HCT116 (cell line): ENCODE data around the gene M1AP. TPM values are rescaled to one million over a fixed set of nuclear protein-coding genes. Genes with fewer than 3 reads are reported as not detected.

Source experiments
- ATAC-seq: fragments of 200-7000 bp; cut with Tn5 transposase; 2 replicates; pipeline ENCODE4 v1.9.1; 2020; ENCODE audit warnings: mild to moderate bottlenecking, moderate library complexity
- BruUV-seq: library from RNA; stranded (reverse); fragments of 400-500 nt; replicated peaks from 2 replicates; lab custom pipeline; 2021; lab: Mats Ljungman, UMichigan
- CTCF ChIA-PET: fragments of 300-600 bp; sonication (Branson Sonifier 250); formaldehyde crosslinking; loops from one replicate; lab custom pipeline; 2021; ENCODE audit warnings: antibody characterized with exemption; lab: Charles Lee
- POLR2A ChIA-PET: fragments of 300-600, 350-600 bp; sonication (Branson Sonifier 250); formaldehyde crosslinking; loops from one replicate; lab custom pipeline; 2021; ENCODE audit warnings: antibody characterized with exemption; lab: Charles Lee
- RAD21 ChIA-PET, 2 experiments: fragments of 300-600 bp; sonication (Branson Sonifier 250); formaldehyde crosslinking; loops; one replicate each; lab custom pipeline; 2023; ENCODE audit warnings: low total read pairs in 2 of 2; ENCODE audit not compliant: uncharacterized antibody in 2 of 2, unreplicated experiment in 2 of 2, low non-redundant PET in 1 of 2; lab: Charles Lee
- DNase-seq: peaks from one replicate; pipeline ENCODE4 v3.0.0-alpha.2; 2010; ENCODE audit warnings: low read depth, low spot score
- H2AFZ ChIP-seq: fragments of 200-600 bp; shearing (Covaris generic), sonication (generic); 2 replicates; pipeline ENCODE4 v1.6.1; 2017; ENCODE audit warnings: low read depth, mixed run types, mixed read lengths, antibody characterized with exemption, low read length; ENCODE audit not compliant: poor library complexity, severe bottlenecking
- H3K27ac ChIP-seq: 2 replicates; pipeline ENCODE4 v1.5.1; 2012; ENCODE audit warnings: low read depth, low read length
- H3K27me3 ChIP-seq: fragments of 200-600 bp; sonication (generic); 2 replicates; pipeline ENCODE4 v1.6.1; 2016; ENCODE audit warnings: mixed run types, low read length, mixed read lengths; ENCODE audit not compliant: insufficient read depth
- H3K36me3 ChIP-seq, 2 experiments: fragments of 200-500 bp in 1 of 2; fragments of 200-600 bp in 1 of 2; sonication (Bioruptor generic) in 1 of 2; sonication (generic) in 1 of 2; 2 replicates each; pipeline versions ENCODE4 v1.5.1 to v1.6.1; 2014 to 2016; ENCODE audit warnings: low read length in 2 of 2, inconsistent platforms in 1 of 2, mixed read lengths in 1 of 2, mixed run types in 1 of 2; ENCODE audit not compliant: insufficient read depth in 2 of 2, control insufficient read depth in 1 of 2
- H3K4me1 ChIP-seq, 2 experiments: fragments of 200-600 bp in 1 of 2; sonication (generic) in 1 of 2; 2 replicates each; pipeline versions ENCODE4 v1.5.1 to v1.6.1; 2012 to 2017; ENCODE audit warnings: low read length in 2 of 2, inconsistent platforms in 1 of 2, mild to moderate bottlenecking in 1 of 2, mixed read lengths in 1 of 2, mixed run types in 1 of 2, moderate library complexity in 1 of 2; ENCODE audit not compliant: insufficient read depth in 2 of 2, control insufficient read depth in 1 of 2
- H3K4me2 ChIP-seq: fragments of 200-600 bp; sonication (generic); 2 replicates; pipeline ENCODE4 v1.6.1; 2017; ENCODE audit warnings: mixed run types, low read length, mixed read lengths
- H3K4me3 ChIP-seq, 2 experiments: fragments of 200-600 bp in 1 of 2; sonication (generic) in 1 of 2; replicated peaks in 1 of 2; 2 replicates each; pipeline ENCODE4 v1.5.1; 2011 to 2016; ENCODE audit warnings: low read length in 2 of 2, control low read depth in 1 of 2, low read depth in 1 of 2, mild to moderate bottlenecking in 1 of 2, mixed read lengths in 1 of 2, mixed run types in 1 of 2
- H3K79me2 ChIP-seq: fragments of 200-600 bp; sonication (generic); 2 replicates; pipeline ENCODE4 v1.6.1; 2017; ENCODE audit warnings: mild to moderate bottlenecking, mixed run types, low read length, moderate library complexity, mixed read lengths; ENCODE audit not compliant: insufficient read depth
- H3K9ac ChIP-seq: fragments of 200-600 bp; sonication (generic); 2 replicates; pipeline ENCODE4 v1.6.1; 2016; ENCODE audit warnings: low read length, mixed read lengths
- H3K9me2 ChIP-seq: fragments of 200-600 bp; sonication (generic), shearing (Covaris generic); 2 replicates; pipeline ENCODE4 v1.6.1; 2017; ENCODE audit warnings: mixed run types, mild to moderate bottlenecking, moderate library complexity; ENCODE audit not compliant: insufficient read depth
- H3K9me3 ChIP-seq, 2 experiments: fragments of 200-500 bp in 1 of 2; fragments of 200-600 bp in 1 of 2; sonication (Bioruptor generic) in 1 of 2; sonication (generic) in 1 of 2; 2 replicates each; pipeline ENCODE4 v1.6.1; 2014 to 2017; ENCODE audit warnings: low read length in 2 of 2, mixed read lengths in 2 of 2, inconsistent platforms in 1 of 2, low read depth in 1 of 2, mild to moderate bottlenecking in 1 of 2, mixed run types in 1 of 2, moderate library complexity in 1 of 2; ENCODE audit not compliant: control insufficient read depth in 1 of 2, insufficient read depth in 1 of 2
- H4K20me1 ChIP-seq: fragments of 200-600 bp; sonication (generic), shearing (Covaris generic); 2 replicates; pipeline ENCODE4 v1.6.1; 2017; ENCODE audit warnings: mixed run types, mild to moderate bottlenecking, moderate library complexity; ENCODE audit not compliant: insufficient read depth
- ATF3 ChIP-seq: IDR thresholded peaks from 2 replicates; pipeline ENCODE4 v1.6.1; 2012
- CBX3 ChIP-seq: IDR thresholded peaks from 2 replicates; pipeline ENCODE4 v1.6.1; 2012; ENCODE audit warnings: low read depth
- CTCF ChIP-seq, 3 experiments: fragments of 200-600 bp in 1 of 3; sonication (generic) in 1 of 3; IDR thresholded peaks in 2 of 3; conservative IDR thresholded peaks in 1 of 3; 2 replicates each; pipeline ENCODE4 v1.5.1; 2012 to 2017; ENCODE audit warnings: low read depth in 2 of 3, low read length in 2 of 3, antibody characterized with exemption in 1 of 3, borderline replicate concordance in 1 of 3, control low read depth in 1 of 3, mild to moderate bottlenecking in 1 of 3, mixed read lengths in 1 of 3, mixed run types in 1 of 3, moderate library complexity in 1 of 3; ENCODE audit not compliant: insufficient read depth in 1 of 3
- EZH2 ChIP-seq: fragments of 200-600 bp; sonication (generic); IDR thresholded peaks from 2 replicates; pipeline ENCODE4 v1.6.1; 2017; ENCODE audit warnings: antibody characterized with exemption, mixed run types
- EZH2phosphoT487 ChIP-seq: fragments of 200-600 bp; IDR thresholded peaks from 2 replicates; pipeline ENCODE4 v1.6.1; 2018; ENCODE audit warnings: antibody characterized with exemption, borderline replicate concordance
- FOSL1 ChIP-seq: IDR thresholded peaks from 2 replicates; pipeline ENCODE4 v1.6.1; 2012; ENCODE audit warnings: low read depth
- JUND ChIP-seq: IDR thresholded peaks from 2 replicates; pipeline ENCODE4 v1.6.1; 2012
- MAX ChIP-seq: IDR thresholded peaks from 2 replicates; pipeline ENCODE4 v1.6.1; 2012
- POLR2A ChIP-seq: IDR thresholded peaks from 2 replicates; pipeline ENCODE4 v1.7.0; 2011; ENCODE audit warnings: borderline replicate concordance; ENCODE audit not compliant: insufficient read depth, insufficient read length; ENCODE audit errors: extremely low read depth
- POLR2AphosphoS5 ChIP-seq: IDR thresholded peaks from 2 replicates; pipeline ENCODE4 v1.6.1; 2011; ENCODE audit warnings: mild to moderate bottlenecking, low read depth, low read length, moderate library complexity
- RAD21 ChIP-seq: IDR thresholded peaks from 2 replicates; pipeline ENCODE4 v1.6.1; 2012; ENCODE audit warnings: low read depth, mild to moderate bottlenecking
- REST ChIP-seq: IDR thresholded peaks from 2 replicates; pipeline ENCODE4 v1.6.1; 2012; ENCODE audit warnings: low read depth
- SRF ChIP-seq: IDR thresholded peaks from 2 replicates; pipeline ENCODE4 v1.6.1; 2012; ENCODE audit warnings: low read depth
- TCF7L2 ChIP-seq: IDR thresholded peaks from 2 replicates; pipeline ENCODE4 v1.7.0; 2011; ENCODE audit warnings: borderline replicate concordance, inconsistent platforms; ENCODE audit not compliant: insufficient read depth, insufficient read length; ENCODE audit errors: extremely low read depth
- YY1 ChIP-seq: IDR thresholded peaks from 2 replicates; pipeline ENCODE4 v1.6.1; 2011; ENCODE audit warnings: low read length, low read depth, moderate library complexity, mild to moderate bottlenecking; ENCODE audit not compliant: insufficient replicate concordance; ENCODE audit errors: extremely low read depth
- ZNF274 ChIP-seq: fragments of 200-500 bp; sonication (Bioruptor generic); IDR thresholded peaks from 2 replicates; pipeline ENCODE4 v1.6.1; 2014; ENCODE audit warnings: mild to moderate bottlenecking, low read depth, low read length, inconsistent platforms
- intact Hi-C: fragments of 100-400 bp; cut with micrococcal nuclease; formaldehyde crosslinking; loops from 2 replicates; pipeline ENCODE4 v1.10.0; 2022
- total RNA-seq: library from RNA; stranded (reverse); gene quantifications from one replicate; pipeline ENCODE4 v1.2.1, GENCODE V29; 2021; ENCODE audit not compliant: unreplicated experiment

The M1AP gene
- total RNA-seq, 1 experiment from 2014 or later, result 28.2 TPM

- Histone ChIP-seq H3K9me2 (no peaks in the 10 kb centered on the region), H3K4me1 (no peaks in the 10 kb centered on the region), H3K9me3 (no peaks in the 10 kb centered on the region), H3K9ac (no peak overlapping the region), H3K4me2 (no peak overlapping the region), H3K27ac (no peak overlapping the region), H3K27me3 (no peaks in the 10 kb centered on the region), H2AFZ (no peak overlapping the region), H4K20me1 (no peaks in the 10 kb centered on the region), H3K4me3 (no peak overlapping the region), H3K36me3 (no peaks in the 10 kb centered on the region), H3K79me2 (no peaks in the 10 kb centered on the region)
- CTCF ChIA-PET, result no interaction called here
- POLR2A ChIA-PET, result no interaction called here
- TF ChIP-seq SRF, result no peak
- TF ChIP-seq POLR2AphosphoS5, result no peak
- no peak for TF ChIP-seq POLR2A
- no peak for TF ChIP-seq CTCF (IDR thresholded peaks at IDR 0.05 in 2 of 3, conservative IDR thresholded peaks at IDR 0.05 in 1 of 3; ENCODE audit: borderline replicate concordance in 1 of 3, insufficient read depth in 1 of 3, low read depth in 2 of 3, low read length in 2 of 3)
- no peak for TF ChIP-seq YY1
- no peak for TF ChIP-seq ZNF274
- no peak for TF ChIP-seq REST
- TF ChIP-seq RAD21, result no peak
- TF ChIP-seq MAX, result no peak
- TF ChIP-seq EZH2phosphoT487, result no peak
- TF ChIP-seq EZH2, result no peak
- no peak for TF ChIP-seq TCF7L2
- no peak for TF ChIP-seq CBX3
- no peak for TF ChIP-seq FOSL1
- no peak for TF ChIP-seq ATF3
- TF ChIP-seq JUND, result no peak
- BruUV-seq, result no TSS peak
- intact Hi-C loops, result no loop called here
- ATAC-seq (no peak), DNase-seq (no peak)
- RAD21 ChIA-PET, result no interaction called here
Observed at GRCh38 chr2:74516650-74517049, 131.5 kb downstream of the M1AP start.
